Esophagus (tissue), 2 donors: ENCODE data around the gene CBLL1. TPM values are rescaled to one million over a fixed set of nuclear protein-coding genes. Genes with fewer than 3 reads are reported as not detected.

Experiments
- H3K27ac ChIP-seq, 2 donors: one replicate each; pipeline ENCODE4 v1.5.1; 2013; ENCODE audit warnings: low read depth in 2 of 2, mild to moderate bottlenecking in 2 of 2, inconsistent platforms in 1 of 2, low read length in 1 of 2, moderate library complexity in 1 of 2
- H3K27me3 ChIP-seq, 2 donors: one replicate each; pipeline ENCODE4 v1.6.1; 2013; ENCODE audit warnings: low read length in 2 of 2, control low read depth in 1 of 2, mild to moderate bottlenecking in 1 of 2; ENCODE audit not compliant: insufficient read depth in 2 of 2, control insufficient read depth in 1 of 2
- H3K36me3 ChIP-seq, 2 donors: one replicate each; pipeline ENCODE4 v1.6.1; 2013; ENCODE audit warnings: low read length in 1 of 2; ENCODE audit not compliant: control insufficient read depth in 2 of 2, insufficient read depth in 2 of 2
- H3K4me1 ChIP-seq, 2 donors: one replicate each; pipeline ENCODE4 v1.6.1; 2013; ENCODE audit warnings: low read length in 1 of 2; ENCODE audit not compliant: control insufficient read depth in 2 of 2, insufficient read depth in 2 of 2
- H3K4me3 ChIP-seq, 2 donors: one replicate each; pipeline ENCODE4 v1.5.1; 2013; ENCODE audit warnings: low read length in 2 of 2, mild to moderate bottlenecking in 2 of 2, low read depth in 1 of 2, moderate library complexity in 1 of 2
- H3K9me3 ChIP-seq, 2 donors: one replicate each; pipeline ENCODE4 v1.6.1; 2013; ENCODE audit warnings: mild to moderate bottlenecking in 2 of 2, low read depth in 1 of 2, low read length in 1 of 2, moderate library complexity in 1 of 2; ENCODE audit not compliant: control insufficient read depth in 2 of 2, insufficient read depth in 1 of 2
- WGBS, 2 donors: extraction: QIAGEN DNeasy Blood & Tissue Kit; methylation state at CpG; one replicate each; pipeline ENCODE4 v1.1.7; 2013; 5-methylcytosine and 5-hydroxymethylcytosine counted together
- polyA plus RNA-seq, 2 donors: library from polyadenylated mRNA; stranded (reverse); fragments of 200-250 nt; gene quantifications; one replicate each; pipeline ENCODE4 v1.2.3, GENCODE V29; 2013
- donor health status: healthy with polysubstance abuse.
- donor health status: Bipolar disorder and iron deficiency.

Gene CBLL1
- polyA plus RNA-seq: 1 to 10 TPM; 4.2 to 6.5 TPM

- peak within 1 kb of the TSS; percentile 96 to 100 for H3K4me3 ChIP-seq
- peak within 1 kb of the TSS; percentile 98 to 99 for H3K27ac ChIP-seq
- WGBS, 2 donors: 1% methylated on average over 56 of the region's 56 CpGs
- no peaks in the 10 kb centered on the region for H3K4me1 ChIP-seq
- peaks cover 0 to under 1% of the 10 kb centered on the region in 2 donors for H3K36me3 ChIP-seq
- no peaks in the 10 kb centered on the region for H3K27me3 ChIP-seq
- no peaks in the 10 kb centered on the region for H3K9me3 ChIP-seq
Observed at GRCh38 chr7:107743567-107744344, at the start of gene CBLL1. Gene CBLL1, plus strand, starts transcription at chr7:107744142. Its CDS starts 22 bp downstream, at chr7:107744164.

- Histone ChIP-seq H3K27me3 (no peaks in the 10 kb centered on the region), H3K9me3 (no peaks in the 10 kb centered on the region), H3K27ac (no peak overlapping the region), H3K4me1 (no peaks in the 10 kb centered on the region), H3K36me3 (no peaks in the 10 kb centered on the region), H3K4me3 (no peak overlapping the region)
- 42 to 52% methylated on average over 5 of the region's 5 CpGs for WGBS, 2 donors
Observed at GRCh38 chr7:107694386-107694785, 49.6 kb upstream of the CBLL1 start.

GRCh38 chr7:107696330-107696946 is 47.5 kb upstream of the CBLL1 start:
- no peaks in the 10 kb centered on the region for H3K9me3 ChIP-seq
- no peak overlapping the region for H3K27ac ChIP-seq
- H3K4me3 ChIP-seq: no peak overlapping the region
- 85 to 91% methylated on average over 4 of the region's 4 CpGs for WGBS, 2 donors
- H3K27me3 ChIP-seq: no peaks in the 10 kb centered on the region
- no peaks in the 10 kb centered on the region for H3K36me3 ChIP-seq
- no peaks in the 10 kb centered on the region for H3K4me1 ChIP-seq

GRCh38 chr7:107697321-107698049 is 46.5 kb upstream of the CBLL1 start:
- H3K4me1 ChIP-seq: no peaks in the 10 kb centered on the region
- H3K27ac ChIP-seq: no peak overlapping the region
- 68 to 75% methylated on average over 7 of the region's 7 CpGs for WGBS, 2 donors
- H3K9me3 ChIP-seq: no peaks in the 10 kb centered on the region
- no peak overlapping the region for H3K4me3 ChIP-seq
- H3K36me3 ChIP-seq: no peaks in the 10 kb centered on the region
- no peaks in the 10 kb centered on the region for H3K27me3 ChIP-seq

- Histone ChIP-seq H3K4me1 (no peaks in the 10 kb centered on the region), H3K27me3 (no peaks in the 10 kb centered on the region), H3K36me3 (no peaks in the 10 kb centered on the region), H3K9me3 (no peaks in the 10 kb centered on the region), H3K4me3 (no peak overlapping the region), H3K27ac (no peak overlapping the region)
Observed at GRCh38 chr7:107700570-107700969, 43.4 kb upstream of the CBLL1 start.

GRCh38 chr7:107701191-107701590 is 42.8 kb upstream of the CBLL1 start:
- WGBS, 2 donors: 82 to 84% methylated on average over 3 of the region's 3 CpGs
- Histone ChIP-seq H3K4me1 (no peaks in the 10 kb centered on the region), H3K36me3 (no peaks in the 10 kb centered on the region), H3K9me3 (no peaks in the 10 kb centered on the region), H3K27ac (no peak overlapping the region), H3K27me3 (no peaks in the 10 kb centered on the region), H3K4me3 (no peak overlapping the region)

- no peaks in the 10 kb centered on the region for H3K4me1 ChIP-seq
- no peak overlapping the region for H3K4me3 ChIP-seq
- no peaks in the 10 kb centered on the region for H3K9me3 ChIP-seq
- no peaks in the 10 kb centered on the region for H3K36me3 ChIP-seq
- no peak overlapping the region for H3K27ac ChIP-seq
- no peaks in the 10 kb centered on the region for H3K27me3 ChIP-seq
Observed at GRCh38 chr7:107703219-107703618, 40.7 kb upstream of the CBLL1 start.

GRCh38 chr7:107703872-107704271 is 40.1 kb upstream of the CBLL1 start:
- no peaks in the 10 kb centered on the region for H3K9me3 ChIP-seq
- no peak overlapping the region for H3K27ac ChIP-seq
- no peak overlapping the region for H3K4me3 ChIP-seq
- no peaks in the 10 kb centered on the region for H3K27me3 ChIP-seq
- H3K36me3 ChIP-seq: no peaks in the 10 kb centered on the region
- 76 to 81% methylated on average over 3 of the region's 3 CpGs for WGBS, 2 donors
- H3K4me1 ChIP-seq: no peaks in the 10 kb centered on the region

GRCh38 chr7:107708956-107709355 is 35.0 kb upstream of the CBLL1 start:
- no peaks in the 10 kb centered on the region for H3K36me3 ChIP-seq
- 96 to 97% methylated on average over 2 of the region's 2 CpGs for WGBS, 2 donors
- no peaks in the 10 kb centered on the region for H3K9me3 ChIP-seq
- no peaks in the 10 kb centered on the region for H3K27me3 ChIP-seq
- no peaks in the 10 kb centered on the region for H3K4me1 ChIP-seq
- no peak overlapping the region for H3K4me3 ChIP-seq
- H3K27ac ChIP-seq: no peak overlapping the region
